HG02798 (cell line): ENCODE data around the gene RASAL3.

ENCODE experiments used
- ATAC-seq: cut with Tn5 transposase; IDR thresholded peaks from one replicate; pipeline ENCODE4 v1.9.1; 2021; ENCODE audit warnings: mild to moderate bottlenecking; ENCODE audit not compliant: unreplicated experiment, poor library complexity

RASAL3 gene

DNA sequence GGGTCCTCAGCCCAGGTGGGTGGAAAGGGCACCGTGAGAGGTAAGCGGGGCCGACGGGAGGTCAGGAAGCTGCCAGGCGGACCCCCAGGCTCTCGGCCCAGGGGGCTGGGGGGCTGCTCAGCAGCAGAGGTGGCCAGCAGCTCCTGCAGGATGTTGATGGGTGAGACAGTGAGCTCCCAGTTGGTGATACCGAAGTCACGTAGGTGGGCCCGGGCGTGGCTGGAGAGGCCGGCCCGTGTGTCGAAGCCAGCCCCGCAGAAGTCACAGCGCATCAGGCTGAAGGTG, 27.6 kb downstream of the RASAL3 start:
- ATAC-seq = no peak

- ATAC-seq = no peak
Observed at GRCh38 chr19:15436012-15436825, 28.1 kb downstream of the RASAL3 start.

GRCh38 chr19:15433519-15434069, 30.8 kb downstream of the RASAL3 start:
- no peak for ATAC-seq

DNA sequence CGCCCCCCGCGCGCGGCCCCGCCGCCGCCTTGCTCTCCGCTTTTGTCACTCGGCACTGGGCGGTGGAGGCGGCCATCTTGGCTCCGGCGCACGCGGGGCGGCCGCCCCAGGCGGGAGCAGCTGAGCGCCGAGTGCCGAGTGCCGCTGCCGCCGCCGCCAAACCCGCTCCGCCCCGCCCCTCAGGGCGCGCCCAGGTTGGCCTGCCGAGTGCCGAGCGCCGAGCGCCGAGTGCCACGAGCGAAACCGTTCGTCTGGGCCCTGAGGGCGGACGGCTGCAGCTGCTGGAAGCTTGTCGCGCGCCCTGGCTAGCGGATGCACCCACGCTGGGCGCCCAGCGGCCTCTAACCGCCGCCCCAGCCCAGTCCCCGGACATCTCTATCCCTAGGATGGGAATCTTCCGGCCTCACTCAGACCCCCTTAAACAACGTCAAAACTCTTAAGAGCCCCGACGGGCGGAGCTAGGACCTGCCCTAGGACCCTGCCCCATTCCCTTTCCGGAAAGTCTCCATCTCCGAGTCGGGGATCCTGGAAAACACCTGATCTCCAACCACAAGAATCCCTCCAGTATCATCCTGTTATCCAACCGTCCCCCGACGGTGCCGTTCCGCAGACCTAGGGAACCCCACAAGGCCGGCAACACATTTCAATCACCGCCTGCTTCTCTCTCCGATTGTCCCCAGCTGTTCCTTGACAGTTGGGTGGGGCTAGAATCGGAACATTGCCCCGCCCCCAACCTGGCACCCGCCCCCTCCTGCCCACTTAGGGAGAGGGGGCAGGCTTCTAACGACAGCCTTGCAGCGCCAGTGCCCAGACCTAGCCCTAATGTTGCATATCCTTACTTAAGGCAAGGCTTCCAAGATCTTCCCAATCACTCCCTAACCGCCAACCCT, 31.5 kb downstream of the RASAL3 start:
- peak; percentile 86 for ATAC-seq

GRCh38 chr19:15432018-15432494, 32.3 kb downstream of the RASAL3 start:
- ATAC-seq = no peak

GRCh38 chr19:15431396-15432017, 32.8 kb downstream of the RASAL3 start:
- no peak for ATAC-seq

DNA sequence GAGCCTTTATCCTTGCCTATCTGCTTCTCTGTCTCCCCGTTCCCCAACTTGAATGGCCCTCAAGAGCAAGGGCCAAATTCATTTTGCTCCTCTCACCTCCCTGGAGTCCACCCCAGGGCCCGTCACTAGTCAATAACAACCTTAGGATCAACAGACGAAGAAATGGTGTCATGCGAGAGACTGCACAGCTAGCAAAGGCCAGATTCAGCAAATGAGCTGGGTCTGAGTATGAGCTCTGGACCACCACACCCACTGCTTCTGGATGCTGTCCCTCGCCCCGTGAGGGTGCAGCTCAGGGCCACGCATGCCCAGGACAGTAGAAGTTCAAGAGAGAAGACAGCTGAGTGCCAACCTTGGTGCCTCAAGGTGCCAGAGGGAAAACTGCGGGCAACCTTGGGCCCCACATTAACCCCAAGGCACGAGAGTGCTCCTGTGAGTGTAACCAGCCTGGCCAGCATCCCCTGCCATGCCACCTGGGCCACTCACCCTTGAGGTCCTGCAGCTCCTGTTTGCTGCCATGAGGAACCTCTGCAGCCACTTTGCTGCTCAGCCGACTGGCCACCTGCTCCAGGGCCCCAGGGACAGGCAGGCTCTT, 33.7 kb downstream of the RASAL3 start:
- no peak for ATAC-seq

DNA sequence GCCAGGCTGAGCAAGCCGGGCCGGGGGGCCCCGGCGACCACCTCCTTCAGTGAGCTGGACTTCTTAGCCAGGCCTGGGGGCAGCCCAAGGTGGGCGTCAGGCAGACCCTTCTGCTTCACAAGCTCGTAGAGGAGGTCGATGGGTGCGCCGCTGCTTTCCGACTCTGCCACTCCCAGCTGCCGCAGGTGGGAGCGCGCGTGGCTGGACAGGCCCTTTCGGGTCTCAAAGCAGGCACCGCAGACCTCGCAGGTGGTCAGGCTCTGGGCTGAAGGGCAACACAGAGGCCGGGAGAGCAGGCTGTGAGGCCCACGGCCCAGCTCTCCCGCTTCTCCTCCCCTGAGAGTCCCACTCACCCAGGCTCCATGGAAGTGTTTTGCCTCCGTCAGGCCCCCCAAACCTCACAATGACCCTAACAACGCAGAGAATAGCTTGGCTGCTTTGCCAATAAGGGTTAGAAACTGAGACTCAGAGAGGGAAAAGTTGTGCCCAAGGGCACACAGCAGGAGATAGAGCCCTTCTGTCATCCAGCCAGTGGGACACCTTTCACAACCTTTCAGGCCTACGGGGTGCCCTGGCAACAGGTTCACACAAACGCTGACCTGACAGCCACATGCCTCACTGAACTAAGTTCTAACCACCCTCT, 34.4 kb downstream of the RASAL3 start:
- no peak for ATAC-seq

DNA sequence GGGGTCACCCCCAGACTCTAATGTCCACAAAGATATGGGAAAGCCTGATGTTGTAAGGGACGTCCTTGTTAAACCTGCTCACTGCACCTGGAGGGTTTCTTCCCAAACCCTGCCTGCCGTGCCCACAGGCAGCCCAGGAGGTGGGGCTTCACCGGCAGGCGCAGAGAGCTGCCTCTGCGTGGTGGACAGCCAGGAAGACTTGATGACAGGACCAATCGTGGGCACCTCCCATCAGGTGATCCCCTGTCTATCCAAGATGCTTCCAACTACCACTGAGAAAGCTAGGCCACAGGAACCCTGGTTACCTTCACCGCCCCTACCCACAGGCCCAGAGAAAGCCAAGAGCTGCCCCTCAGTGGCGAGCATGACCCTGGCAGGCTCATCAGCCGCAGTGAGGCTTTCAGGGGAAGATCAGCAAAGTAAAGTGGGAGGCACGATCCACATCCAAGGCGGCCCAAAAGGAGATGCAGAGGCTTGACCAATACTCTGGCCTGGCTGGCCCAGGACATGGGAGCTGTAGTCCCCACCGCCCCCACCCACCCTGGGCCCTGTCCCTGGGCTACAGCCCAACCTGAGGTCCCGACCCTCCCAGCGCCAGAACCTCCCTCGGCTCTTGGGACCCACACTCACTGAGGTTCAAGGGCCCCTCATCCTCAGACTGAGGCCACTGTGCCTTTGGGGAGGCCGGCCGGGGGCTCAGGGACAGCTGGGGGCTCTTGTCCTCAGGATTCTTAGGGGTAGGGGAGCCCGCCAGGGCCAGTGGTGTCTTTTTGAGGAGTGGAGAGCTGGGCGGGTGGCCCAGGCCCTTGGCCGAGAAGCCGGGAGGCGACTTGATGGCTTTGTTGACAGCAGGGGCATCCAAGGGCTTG, 35.2 kb downstream of the RASAL3 start:
- ATAC-seq = no peak

GRCh38 chr19:15427991-15428471, 36.3 kb downstream of the RASAL3 start:
- no peak for ATAC-seq

DNA sequence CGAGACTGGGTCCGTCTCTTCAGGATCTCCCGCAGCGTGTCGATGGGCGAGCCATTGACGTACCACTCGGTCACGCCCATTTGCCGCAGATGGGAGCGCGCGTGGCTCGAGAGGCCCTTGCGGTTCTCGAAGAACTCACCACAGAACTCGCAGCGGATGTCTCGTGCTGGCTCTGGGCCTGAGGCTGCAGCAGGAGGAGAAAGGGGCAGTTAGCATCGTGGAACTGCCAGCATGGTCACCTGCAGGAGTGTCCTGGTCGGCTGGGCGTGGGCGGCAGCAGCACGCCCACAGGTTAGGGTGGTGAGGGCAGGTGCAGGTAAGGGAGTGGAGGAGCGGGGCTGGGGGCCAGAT, 37.0 kb downstream of the RASAL3 start:
- no peak for ATAC-seq

GRCh38 chr19:15426485-15427349, 37.6 kb downstream of the RASAL3 start:
- no peak for ATAC-seq

DNA sequence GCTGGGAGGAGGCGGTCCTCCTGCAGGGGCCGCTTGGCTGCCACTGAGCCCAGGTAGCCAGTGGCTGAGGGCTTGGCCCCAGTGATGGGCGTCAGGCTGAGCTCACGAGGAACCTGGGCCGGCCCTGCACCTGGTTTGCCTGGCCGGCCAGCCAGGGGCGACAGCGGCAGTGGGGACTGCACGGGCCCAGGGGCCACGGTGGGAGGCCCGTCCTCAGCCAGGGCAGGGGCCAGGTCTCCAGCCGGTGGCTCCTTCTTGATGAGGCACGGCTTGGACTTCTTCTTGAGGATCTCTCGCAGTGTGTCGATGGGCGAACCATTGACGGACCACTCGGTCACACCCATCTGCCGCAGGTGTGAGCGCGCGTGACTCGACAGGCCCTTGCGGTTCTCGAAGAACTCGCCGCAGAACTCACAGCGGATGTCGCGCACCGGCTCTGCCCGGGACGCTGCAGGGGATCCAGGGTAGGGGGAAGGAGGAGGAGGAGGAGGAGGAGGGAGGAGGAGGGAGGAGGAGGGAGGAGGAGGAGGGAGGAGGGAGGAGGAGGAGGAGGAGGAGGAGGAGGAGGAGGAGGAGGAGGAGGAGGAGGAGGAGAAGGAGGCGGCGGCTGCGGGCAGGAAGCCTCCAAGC, 38.9 kb downstream of the RASAL3 start:
- ATAC-seq = no peak

- no peak for ATAC-seq
Observed at GRCh38 chr19:15424692-15425272, 39.6 kb downstream of the RASAL3 start.

GRCh38 chr19:15424121-15424520, 40.2 kb downstream of the RASAL3 start:
- no peak for ATAC-seq

- no peak for ATAC-seq
Observed at GRCh38 chr19:15423130-15423529, 41.2 kb downstream of the RASAL3 start.
